SK-N-SH (cell line): ENCODE measurements around the gene CDK6. TPM values are rescaled to one million over a fixed set of nuclear protein-coding genes. Genes with fewer than 3 reads are reported as not detected.

Experiments
- CTCF ChIA-PET: fragments of 300-600, 350-600 bp; formaldehyde crosslinking; extraction: SDS; loops from one replicate; lab custom pipeline; 2021; lab: Yijun Ruan, JAX
- POLR2A ChIA-PET: fragments of 350-600 bp; sonication (Branson Sonifier 250); formaldehyde crosslinking; extraction: SDS; loops from one replicate; lab custom pipeline; 2020; ENCODE audit warnings: antibody characterized with exemption, inconsistent platforms; lab: Yijun Ruan, JAX
- DNase-seq: peaks from one replicate; pipeline ENCODE4 v3.0.0; 2012
- H2AFZ ChIP-seq: fragments of 200-600 bp; sonication (generic); 2 replicates; pipeline ENCODE4 v1.8.1; 2016; ENCODE audit warnings: antibody characterized with exemption, mild to moderate bottlenecking, low read depth
- H3F3A ChIP-seq: fragments of 200-600 bp; sonication (generic); replicated peaks from 2 replicates; pipeline ENCODE3; 2016; ENCODE audit warnings: antibody characterized with exemption, mild to moderate bottlenecking; ENCODE audit not compliant: insufficient read depth
- H3K27ac ChIP-seq, 2 experiments: fragments of 200-500 bp in 1 of 2; fragments of 200-600 bp in 1 of 2; sonication (Bioruptor generic) in 1 of 2; sonication (generic), shearing (Covaris generic) in 1 of 2; 2 replicates each; pipeline versions ENCODE4 v1.5.1 to v1.6.1; 2014 to 2016; ENCODE audit warnings: low read depth in 2 of 2, inconsistent platforms in 1 of 2, low read length in 1 of 2, mild to moderate bottlenecking in 1 of 2, mixed read lengths in 1 of 2
- H3K27me3 ChIP-seq: fragments of 200-600 bp; sonication (generic), shearing (Covaris generic); 2 replicates; pipeline ENCODE4 v1.6.1; 2016; ENCODE audit warnings: mixed run types; ENCODE audit not compliant: insufficient read depth
- H3K36me3 ChIP-seq, 2 experiments: fragments of 200-500 bp in 1 of 2; fragments of 200-600 bp in 1 of 2; sonication (Bioruptor generic) in 1 of 2; sonication (generic) in 1 of 2; replicated peaks in 1 of 2; 2 replicates each; pipeline versions ENCODE3 to v1.5.1; 2014 to 2016; ENCODE audit warnings: low read length in 1 of 2, mild to moderate bottlenecking in 1 of 2; ENCODE audit not compliant: insufficient read depth in 2 of 2, control insufficient read depth in 1 of 2
- H3K4me1 ChIP-seq, 2 experiments: fragments of 200-500 bp in 1 of 2; fragments of 200-600 bp in 1 of 2; sonication (Bioruptor generic) in 1 of 2; sonication (generic), shearing (Covaris generic) in 1 of 2; 2 replicates each; pipeline versions ENCODE4 v1.5.1 to v1.6.1; 2014 to 2016; ENCODE audit warnings: low read depth in 1 of 2, low read length in 1 of 2, mixed run types in 1 of 2; ENCODE audit not compliant: insufficient read depth in 2 of 2, control insufficient read depth in 1 of 2
- H3K4me2 ChIP-seq: fragments of 200-600 bp; sonication (generic), shearing (Covaris generic); 2 replicates; pipeline ENCODE4 v1.6.1; 2017; ENCODE audit warnings: mixed run types
- H3K4me3 ChIP-seq, 2 experiments: fragments of 200-500 bp in 1 of 2; fragments of 200-600 bp in 1 of 2; sonication (Bioruptor generic) in 1 of 2; sonication (generic), shearing (Covaris generic) in 1 of 2; 2 replicates each; pipeline versions ENCODE4 v1.5.1 to v1.8.1; 2014 to 2016; ENCODE audit warnings: low read depth in 2 of 2, inconsistent platforms in 1 of 2, low read length in 1 of 2, mild to moderate bottlenecking in 1 of 2, mixed read lengths in 1 of 2, moderate library complexity in 1 of 2
- H3K79me2 ChIP-seq: fragments of 200-600 bp; sonication (generic); 2 replicates; pipeline ENCODE4 v1.8.1; 2017; ENCODE audit warnings: mild to moderate bottlenecking; ENCODE audit not compliant: insufficient read depth
- H3K9ac ChIP-seq: fragments of 200-600 bp; sonication (generic); 2 replicates; pipeline ENCODE4 v1.6.1; 2017; ENCODE audit warnings: mixed run types
- H3K9me2 ChIP-seq: fragments of 200-600 bp; sonication (generic); 2 replicates; pipeline ENCODE4 v1.6.1; 2017; ENCODE audit warnings: mixed run types
- H3K9me3 ChIP-seq: fragments of 200-600 bp; sonication (generic); 2 replicates; pipeline ENCODE4 v1.6.1; 2017; ENCODE audit warnings: mixed run types, mild to moderate bottlenecking, moderate library complexity
- H4K20me1 ChIP-seq: fragments of 200-600 bp; sonication (generic); 2 replicates; pipeline ENCODE4 v1.6.1; 2017; ENCODE audit warnings: mild to moderate bottlenecking, mixed run types; ENCODE audit not compliant: insufficient read depth
- CTCF ChIP-seq: fragments of 200-600 bp; sonication (generic); IDR thresholded peaks from 2 replicates; pipeline ENCODE4 v1.6.1; 2017; ENCODE audit warnings: antibody characterized with exemption, mild to moderate bottlenecking, moderate library complexity
- EZH2phosphoT487 ChIP-seq: fragments of 200-600 bp; sonication (generic); IDR thresholded peaks from 2 replicates; pipeline ENCODE4 v1.6.1; 2017; ENCODE audit warnings: low read depth, mixed run types, mild to moderate bottlenecking, antibody characterized with exemption, moderate library complexity, borderline replicate concordance
- FOSL2 ChIP-seq: IDR thresholded peaks from 2 replicates; pipeline ENCODE4 v1.4.0; 2012; ENCODE audit warnings: low read depth, mild to moderate bottlenecking, moderate library complexity, borderline replicate concordance
- FOXM1 ChIP-seq: IDR thresholded peaks from 2 replicates; pipeline ENCODE4 v1.4.0; 2012; ENCODE audit warnings: low read depth, mild to moderate bottlenecking
- JUND ChIP-seq: IDR thresholded peaks from 2 replicates; pipeline ENCODE4 v1.4.0; 2012
- NFIC ChIP-seq: IDR thresholded peaks from 2 replicates; pipeline ENCODE4 v1.4.0; 2012; ENCODE audit warnings: borderline replicate concordance
- PBX3 ChIP-seq: IDR thresholded peaks from 2 replicates; pipeline ENCODE4; 2012
- POLR2AphosphoS5 ChIP-seq: IDR thresholded peaks from 2 replicates; pipeline ENCODE4 v1.6.1; 2012; ENCODE audit warnings: low read depth, low read length
- RAD21 ChIP-seq: IDR thresholded peaks from 2 replicates; pipeline ENCODE4 v1.6.1; 2012; ENCODE audit warnings: mild to moderate bottlenecking, low read length
- REST ChIP-seq: IDR thresholded peaks from 2 replicates; pipeline ENCODE4 v1.6.1; 2012; ENCODE audit warnings: mild to moderate bottlenecking, low read depth, low read length, moderate library complexity
- TCF12 ChIP-seq: IDR thresholded peaks from 2 replicates; pipeline ENCODE4 v1.4.0; 2012
- USF2 ChIP-seq: fragments of 150-350 bp; IDR thresholded peaks from 2 replicates; pipeline ENCODE4 v1.6.1; 2017; ENCODE audit warnings: antibody characterized with exemption, low read length, low read depth, borderline replicate concordance
- YY1 ChIP-seq: IDR thresholded peaks from 2 replicates; pipeline ENCODE4 v1.4.0; 2012; ENCODE audit warnings: low read depth, mild to moderate bottlenecking
- WGBS: methylation state at CpG from one replicate; pipeline ENCODE4 v1.1.6; 2017; ENCODE audit warnings: low lambda C conversion rate; 5-methylcytosine and 5-hydroxymethylcytosine counted together
- polyA plus RNA-seq, 3 experiments: library from polyadenylated mRNA; depleted of rRNA; stranded (reverse); fragments of >200 nt; gene quantifications; 2 replicates each; pipeline ENCODE4 v1.2.3, GENCODE V29; 2012

The CDK6 gene
- polyA plus RNA-seq, 1 of the 3 experiments (the other 2 are of a cell fraction) = 30.3 TPM

GRCh38 chr7:92626281-92626809 is 210.0 kb downstream of the CDK6 start:
- H3K36me3 ChIP-seq = peaks cover 45 to 69% of the 10 kb centered on the region in 2 experiments
- no peak for DNase-seq

More at GRCh38 chr7:92626281-92626809, 210.0 kb downstream of the CDK6 start:
- no peaks in the 10 kb centered on the region for H3K9me3 ChIP-seq
- H3F3A ChIP-seq = peaks cover 33% of the 10 kb centered on the region
- TF ChIP-seq CTCF = no peak
- TF ChIP-seq FOSL2 = no peak
- TF ChIP-seq POLR2AphosphoS5 = no peak
- TF ChIP-seq TCF12 = no peak
- TF ChIP-seq PBX3 = no peak
- no peak for TF ChIP-seq YY1
- no peak for TF ChIP-seq FOXM1
- TF ChIP-seq RAD21 = no peak
- no peak for TF ChIP-seq JUND
- TF ChIP-seq EZH2phosphoT487 = no peak
- TF ChIP-seq NFIC = no peak
- TF ChIP-seq USF2 = no peak
- TF ChIP-seq REST = no peak
- no peak overlapping the region for H3K9ac ChIP-seq
- no peak overlapping the region for H3K4me2 ChIP-seq
- H3K27me3 ChIP-seq = no peaks in the 10 kb centered on the region
- no peaks in the 10 kb centered on the region for H4K20me1 ChIP-seq
- H3K4me3 ChIP-seq = no peak overlapping the region
- CTCF ChIA-PET = interaction anchor here (1.1 to 2.5 kb wide), 2 partner anchors 17 to 206 kb away, joined by 4 to 14 read pairs; no protein-coding TSS in a partner anchor
- 96% methylated on average over 4 of the region's 4 CpGs for WGBS
- peak overlapping the region in 1 of 2 experiments; percentile 62; a peak in 3 of 4 replicates for H3K27ac ChIP-seq
- POLR2A ChIA-PET = no interaction called here
- peaks cover 6 to 32% of the 10 kb centered on the region in 2 experiments for H3K4me1 ChIP-seq
- H2AFZ ChIP-seq = no peak overlapping the region
- H3K79me2 ChIP-seq = peaks cover 98% of the 10 kb centered on the region
- H3K9me2 ChIP-seq = no peaks in the 10 kb centered on the region
